Transverse colon (tissue), 4 donors: ENCODE data around the gene UBE2R2.

ENCODE experiments used
- CTCF ChIP-seq, 5 experiments: fragments of 200-600 bp in 3 of 5; fragments of 450-650 bp in 2 of 5; sonication (generic) in 3 of 5; IDR thresholded peaks; 1 replicate in 2 of 5; 2 replicates in 3 of 5; pipeline ENCODE4 v1.5.1; 2016 to 2017; ENCODE audit warnings: antibody characterized with exemption in 5 of 5, inconsistent platforms in 3 of 5, mild to moderate bottlenecking in 2 of 5, moderate library complexity in 1 of 5
- EP300 ChIP-seq: sonication (generic); formaldehyde crosslinking; IDR thresholded peaks from one replicate; pipeline ENCODE4 v1.6.1; 2017; ENCODE audit warnings: antibody characterized with exemption, low read depth
- POLR2A ChIP-seq: fragments of 450-650 bp; IDR thresholded peaks from one replicate; pipeline ENCODE4 v1.6.1; 2016; ENCODE audit warnings: antibody characterized with exemption, mild to moderate bottlenecking, moderate library complexity
- POLR2AphosphoS5 ChIP-seq, 3 donors: sonication (generic); formaldehyde crosslinking; IDR thresholded peaks; one replicate each; pipeline ENCODE4 v1.6.1; 2016; ENCODE audit warnings: antibody characterized with exemption in 3 of 3

GRCh38 chr9:33840381-33840780, 23.4 kb downstream of the UBE2R2 start:
- TF ChIP-seq CTCF (IDR thresholded peaks at IDR 0.05) (no peak), POLR2A (no peak), EP300 (no peak), POLR2AphosphoS5 (IDR thresholded peaks at IDR 0.05) (no peak)
